ENCODE measurements around the gene NTRK1.
A peak's percentile ranks its signal among the peaks of the same experiment; 100 is the strongest.

NTRK1 gene

DNA sequence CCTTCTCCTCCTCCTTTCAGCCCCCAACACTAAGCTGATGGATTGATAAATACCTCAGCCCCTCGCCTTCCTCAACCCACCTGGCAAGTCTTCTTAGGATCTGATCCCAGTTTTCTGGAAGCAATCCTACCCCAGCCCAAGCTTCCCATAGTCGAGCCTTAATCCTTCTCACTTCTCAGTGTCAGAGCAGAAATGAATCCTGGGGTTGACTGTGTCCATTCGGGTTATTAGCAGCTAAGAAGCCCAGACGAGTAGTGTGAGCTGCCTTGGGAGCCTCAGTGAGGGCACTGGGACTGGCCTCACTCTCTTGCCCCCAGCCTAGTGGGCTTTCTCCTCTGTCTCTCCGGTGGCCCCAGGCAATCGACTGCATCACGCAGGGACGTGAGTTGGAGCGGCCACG is 20.4 kb downstream of the NTRK1 start:
- no peak for DNase-seq (ENCODE audit: low spot score)

DNA sequence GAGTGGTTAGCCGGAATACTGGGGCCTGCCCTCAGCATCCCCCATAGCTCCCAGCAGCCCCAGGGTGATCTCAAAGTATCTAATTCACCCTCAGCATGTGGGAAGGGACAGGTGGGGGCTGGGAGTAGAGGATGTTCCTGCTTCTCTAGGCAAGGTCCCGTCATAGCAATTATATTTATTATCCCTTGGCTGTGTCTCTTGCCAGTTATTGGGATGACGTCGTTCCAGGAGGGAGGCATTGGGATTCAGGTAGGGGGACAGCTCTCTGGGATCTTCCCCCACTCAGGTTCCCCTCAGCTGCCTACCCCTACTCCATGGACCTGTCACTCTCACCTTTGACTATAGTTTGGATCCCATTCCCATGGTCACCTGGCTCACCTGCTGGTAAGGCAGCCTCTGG is 21.0 kb downstream of the NTRK1 start:
- no peak for DNase-seq (ENCODE audit: low spot score)

DNA sequence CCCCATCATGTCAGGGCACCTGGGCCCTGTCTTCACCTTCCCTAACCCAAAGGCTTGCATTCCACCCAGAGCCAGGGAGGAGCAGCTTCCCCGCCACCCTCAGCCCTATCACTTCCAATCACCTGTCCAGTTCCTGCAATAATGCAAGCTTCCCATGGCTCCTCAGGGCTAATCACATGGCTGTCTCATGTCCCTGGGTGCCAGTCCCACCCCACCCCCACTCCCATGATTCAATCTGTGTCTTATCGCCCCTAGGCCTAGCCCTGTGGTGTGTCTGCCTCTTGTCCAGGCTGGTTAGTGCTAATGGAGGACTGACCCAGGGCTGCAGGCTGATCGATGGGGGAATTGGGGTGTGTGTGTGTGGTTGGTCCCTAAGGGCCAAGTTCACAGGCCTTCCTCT is 21.9 kb downstream of the NTRK1 start:
- DNase-seq (ENCODE audit: low spot score) = no peak

- no peak for DNase-seq (ENCODE audit: low spot score)
Observed at GRCh38 chr1:156883919-156884318, 23.3 kb downstream of the NTRK1 start.

GRCh38 chr1:156884560-156885184 is 24.0 kb downstream of the NTRK1 start:
- DNase-seq (ENCODE audit: low spot score) = no peak

- DNase-seq (ENCODE audit: low spot score) = no peak
Observed at GRCh38 chr1:156885314-156885713, 24.6 kb downstream of the NTRK1 start.

GRCh38 chr1:156885880-156886355 is 25.3 kb downstream of the NTRK1 start:
- no peak for DNase-seq (ENCODE audit: low spot score)

DNA sequence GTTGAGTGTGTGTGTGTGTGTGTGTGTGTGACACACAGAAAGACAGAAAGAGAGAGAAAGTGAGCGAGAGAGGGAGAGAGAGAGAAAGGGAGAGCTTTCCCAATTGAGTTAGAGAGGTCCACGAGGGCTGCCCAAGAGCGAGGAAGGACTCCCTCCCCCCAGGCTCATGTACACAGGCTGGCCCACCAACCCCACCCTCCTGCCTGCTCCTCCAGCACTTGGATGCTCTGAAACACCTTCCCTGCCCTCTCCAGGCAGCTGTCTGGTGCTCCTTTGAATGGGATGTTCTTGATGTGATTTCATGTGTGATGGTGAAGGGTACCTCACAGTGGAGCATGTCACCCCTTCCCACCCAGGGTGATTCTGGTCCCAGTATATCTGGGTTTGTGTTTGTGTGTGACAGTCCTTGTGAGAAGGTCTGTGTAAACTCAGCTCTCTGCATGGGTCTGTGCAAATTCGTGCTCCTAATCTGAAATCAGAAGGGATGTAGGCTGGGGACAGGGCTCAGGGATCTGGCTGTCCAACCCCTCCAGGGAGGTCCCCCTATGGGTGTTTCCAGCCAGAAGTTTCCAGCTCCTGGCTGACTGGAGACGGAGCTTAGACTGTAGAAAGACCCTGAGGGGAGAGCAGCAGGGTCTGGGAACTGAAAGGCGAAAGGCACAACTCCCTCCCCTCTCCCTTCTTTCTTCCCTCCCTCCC is 26.1 kb downstream of the NTRK1 start:
- DNase-seq (ENCODE audit: low spot score) = no peak

DNA sequence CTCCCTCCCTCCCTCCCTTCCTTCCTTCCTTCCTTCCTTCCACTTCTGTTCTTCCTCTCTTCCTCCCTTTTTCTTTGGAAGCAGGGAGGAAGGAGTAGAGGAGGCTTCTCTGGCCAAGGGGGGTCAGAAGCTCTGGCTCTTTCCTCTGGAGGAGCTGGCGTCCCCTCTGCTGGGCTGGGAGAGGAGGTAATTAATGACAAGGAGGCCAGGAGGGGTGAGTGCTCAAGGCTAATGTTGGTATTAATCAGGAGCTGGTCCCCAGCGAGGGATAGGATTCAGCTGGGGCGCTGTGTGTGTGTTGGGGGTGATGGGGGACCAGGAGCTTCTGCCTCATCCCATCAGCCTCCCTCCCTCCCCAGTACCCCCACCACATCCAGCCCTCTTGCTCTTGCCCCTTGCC is 26.7 kb downstream of the NTRK1 start:
- no peak for DNase-seq (ENCODE audit: low spot score)

GRCh38 chr1:156887734-156888133 is 27.1 kb downstream of the NTRK1 start:
- DNase-seq (ENCODE audit: low spot score) = no peak

DNA sequence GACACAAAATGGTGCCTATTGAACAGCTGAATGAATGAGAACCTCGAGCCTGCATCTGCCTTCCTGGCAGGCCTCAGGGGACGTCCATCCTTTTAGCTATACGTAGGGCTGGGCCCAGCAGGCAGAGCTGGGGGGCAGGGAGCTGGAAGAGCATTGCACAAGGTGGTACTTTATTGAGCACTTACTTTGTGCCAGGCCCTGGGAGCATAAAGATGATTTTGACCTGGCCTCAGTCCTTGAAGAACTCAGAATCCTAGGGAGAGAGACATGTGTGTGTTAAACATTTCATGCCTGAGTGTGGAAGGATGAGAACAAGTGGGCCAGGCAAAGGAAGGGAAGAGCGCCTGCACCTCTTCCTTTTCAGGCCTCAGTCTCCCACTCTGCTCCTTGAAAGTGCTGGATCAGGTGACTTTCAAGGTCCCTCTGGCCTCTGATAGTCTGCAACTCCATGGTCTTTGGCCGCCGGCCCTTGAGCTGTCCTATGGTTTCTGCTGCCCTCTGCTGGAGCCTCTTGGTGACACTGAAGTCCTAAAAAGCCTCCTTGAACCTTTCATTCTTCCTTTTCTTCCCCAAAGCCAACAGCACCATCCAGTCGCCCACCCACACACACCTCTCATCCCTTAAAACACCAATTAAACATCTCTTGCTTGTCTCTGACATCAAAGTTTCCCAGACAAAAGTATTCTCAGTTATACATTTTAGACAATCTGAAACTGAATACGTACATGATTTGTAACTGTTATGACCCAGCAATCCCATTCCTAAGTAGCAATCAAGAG is 29.3 kb downstream of the NTRK1 start:
- DNase-seq (ENCODE audit: low spot score) = peak; percentile 75

DNA sequence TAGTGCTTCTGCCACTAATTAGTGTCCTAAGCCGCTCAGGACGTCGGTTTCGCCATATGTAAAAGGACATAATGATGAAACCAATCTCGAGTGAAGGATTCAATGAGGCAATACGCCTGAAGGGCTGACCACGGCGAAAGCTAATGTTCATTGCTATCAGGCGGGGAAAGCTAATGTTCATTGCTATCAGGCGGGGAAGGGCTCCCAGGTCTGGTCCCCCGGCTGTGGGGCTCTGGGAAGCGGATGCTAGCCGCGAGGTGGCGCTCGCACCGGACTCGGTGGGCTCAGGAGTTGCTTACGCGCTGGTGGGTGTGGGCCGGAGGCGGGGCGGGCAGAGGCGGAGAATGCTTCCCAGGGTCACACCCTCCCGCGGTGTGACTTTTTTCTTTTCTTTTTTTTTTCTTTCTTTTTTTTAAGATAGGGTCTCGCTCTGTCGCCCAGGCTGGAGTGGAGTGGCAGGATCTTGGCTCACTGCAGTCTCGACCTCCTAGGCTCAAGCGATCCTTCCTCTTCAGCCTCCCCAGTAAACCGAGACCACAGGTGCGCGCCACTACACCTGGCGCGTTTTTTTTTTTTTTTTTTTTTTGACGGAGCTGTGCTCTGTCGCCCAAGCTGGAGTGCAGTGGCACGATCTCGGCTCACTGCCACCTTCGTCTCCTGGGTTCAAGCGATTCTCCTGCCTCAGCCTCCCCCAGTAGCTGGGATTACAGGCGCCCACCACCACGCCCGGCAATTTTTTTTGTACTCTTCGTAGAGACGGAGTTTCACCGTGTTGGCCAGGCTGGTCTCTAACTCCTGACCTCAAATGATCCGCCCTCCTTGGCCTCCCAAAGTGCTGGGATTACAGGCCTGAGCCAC is 31.8 kb downstream of the NTRK1 start:
- peak; percentile 87 for DNase-seq (ENCODE audit: low spot score)

GRCh38 chr1:156893048-156893953 is 32.6 kb downstream of the NTRK1 start, which contains the start of gene PEAR1:
Gene PEAR1 (plus strand): TSS chr1:156893718. CDS start chr1:156903927, 10,209 bp downstream.
- peak; percentile 74 for DNase-seq (ENCODE audit: low spot score)

DNA sequence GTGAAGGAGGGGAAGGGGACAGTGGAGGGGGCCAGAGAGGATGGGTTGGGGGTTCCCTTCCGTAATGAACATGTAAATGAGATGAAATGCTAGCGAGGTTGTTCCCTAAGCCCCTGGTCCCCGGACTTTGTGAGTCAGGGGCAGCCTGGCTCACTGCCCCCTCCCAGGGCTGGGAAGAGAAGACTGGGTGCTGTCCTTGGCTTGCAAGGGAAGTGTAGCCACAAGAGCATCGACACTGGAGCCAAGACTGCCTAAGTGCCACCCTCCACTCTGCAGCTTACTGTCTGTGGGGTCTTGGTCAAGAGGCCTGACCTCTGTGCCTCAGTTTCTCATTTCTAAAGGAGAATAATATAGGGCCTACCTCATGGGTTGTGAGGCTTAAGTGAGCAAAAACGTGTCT is 33.3 kb downstream of the NTRK1 start:
- DNase-seq (ENCODE audit: low spot score) = no peak

DNA sequence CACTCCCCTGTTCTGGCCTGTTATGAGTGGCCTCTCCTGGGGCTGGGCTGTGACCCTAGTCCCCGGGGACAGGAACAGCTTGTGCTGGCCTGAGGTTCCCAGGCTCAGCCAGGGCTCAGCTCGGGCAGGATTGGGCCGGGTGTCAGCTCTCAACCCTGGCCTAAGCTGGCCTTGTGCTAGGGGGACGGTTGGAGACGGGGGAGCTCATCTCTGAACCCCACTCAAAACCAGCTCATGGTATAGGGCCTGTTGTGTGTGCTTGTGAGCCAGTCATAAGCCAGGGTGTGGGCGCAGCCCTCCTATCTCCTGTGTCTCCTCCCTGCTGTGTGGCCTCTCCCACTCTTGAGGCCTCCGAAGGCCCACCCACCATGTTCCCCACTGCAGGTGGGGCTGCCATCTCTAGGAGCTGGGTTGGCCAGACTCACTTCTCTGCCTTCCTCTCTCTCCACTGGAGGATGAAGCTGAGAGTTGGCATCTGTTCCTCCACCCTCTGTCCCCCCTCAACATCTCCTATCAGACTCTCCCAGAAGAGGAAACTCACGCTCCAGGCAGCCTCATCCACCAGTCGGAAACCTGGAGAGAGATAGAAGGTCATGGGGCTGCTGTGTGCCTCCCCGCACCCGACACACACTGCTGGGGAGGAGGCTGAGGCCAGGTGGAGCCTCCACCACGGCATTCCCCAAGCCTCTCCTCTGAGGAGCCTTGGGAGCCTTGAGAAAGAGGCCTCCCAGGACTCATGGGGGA is 34.2 kb downstream of the NTRK1 start:
- DNase-seq (ENCODE audit: low spot score) = no peak

GRCh38 chr1:156895455-156895812 is 34.8 kb downstream of the NTRK1 start:
- DNase-seq (ENCODE audit: low spot score) = no peak

DNA sequence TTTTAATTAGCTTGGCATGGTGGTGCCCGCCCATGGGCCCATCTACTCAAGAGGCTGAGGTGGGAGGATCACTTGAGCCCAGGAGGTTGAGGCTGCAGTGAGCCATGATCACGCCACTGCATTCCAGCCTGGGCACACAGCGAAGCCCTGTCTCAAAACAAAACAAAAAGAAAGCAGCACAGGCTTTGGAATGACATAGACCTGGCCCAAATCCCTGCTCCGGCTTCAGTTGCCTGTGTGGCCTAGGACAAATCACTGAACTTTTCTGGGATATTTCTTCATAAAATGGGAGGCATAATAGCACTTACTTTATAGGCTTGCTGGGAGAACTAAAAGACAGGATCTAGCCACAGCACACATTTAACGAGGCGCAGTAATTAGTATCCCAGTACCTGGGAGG is 35.3 kb downstream of the NTRK1 start:
- no peak for DNase-seq (ENCODE audit: low spot score)

DNA sequence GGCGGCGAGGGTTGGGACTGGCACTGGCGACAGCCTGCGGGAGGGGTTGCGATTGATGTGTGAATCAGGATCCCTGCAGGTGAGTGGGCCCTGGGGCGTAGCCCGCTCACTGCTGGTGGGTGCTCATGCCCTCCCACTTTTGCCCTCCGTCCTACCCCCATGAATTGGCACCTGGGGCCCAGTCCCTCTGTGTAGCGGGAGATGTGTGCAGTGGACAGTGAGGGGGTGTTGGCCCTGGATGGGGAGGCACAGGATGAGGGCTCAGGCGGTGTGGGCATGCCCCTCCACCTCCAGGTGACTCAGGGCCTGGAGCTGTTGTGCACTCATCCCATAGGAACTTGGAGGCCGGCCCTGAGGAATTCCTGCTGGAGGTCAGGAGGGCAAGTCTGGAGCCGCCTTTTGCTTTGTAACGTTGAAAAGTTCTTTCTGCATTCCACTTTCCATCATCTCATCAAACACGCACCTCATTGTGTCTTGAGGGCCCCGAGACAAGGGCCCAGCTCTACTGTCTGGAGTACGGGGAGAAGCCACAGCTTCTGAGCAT is 35.9 kb downstream of the NTRK1 start:
- peak; percentile 98 for DNase-seq (ENCODE audit: low spot score)

GRCh38 chr1:156897078-156897825 is 36.6 kb downstream of the NTRK1 start:
- DNase-seq (ENCODE audit: low spot score) = no peak

Measured in kidney capillary endothelial cell (primary cell).